HepG2 (cell line): ENCODE measurements around the gene ZBTB9. TPM values are rescaled to one million over a fixed set of nuclear protein-coding genes. Genes with fewer than 3 reads are reported as not detected.

Source experiments
- ARID3A ChIP-seq: IDR thresholded peaks from 2 replicates; pipeline ENCODE4 v1.6.1; 2012; ENCODE audit warnings: low read depth, low read length, improper control_type of control experiment
- HDAC6 ChIP-seq: fragments of 200-600 bp; sonication (generic); IDR thresholded peaks from 2 replicates; pipeline ENCODE4 v1.7.0; 2017; ENCODE audit warnings: mild to moderate bottlenecking, antibody characterized with exemption, low read length, low read depth
- JUNB ChIP-seq: sonication (generic); formaldehyde crosslinking; IDR thresholded peaks from 2 replicates; pipeline ENCODE4 v1.8.0; 2022; ENCODE audit warnings: missing genetic modification reagents, mild to moderate bottlenecking, borderline replicate concordance
- KAT8 ChIP-seq: IDR thresholded peaks from 2 replicates; pipeline ENCODE4 v1.6.1; 2016; ENCODE audit warnings: missing genetic modification reagents, missing compliant biosample characterization
- KLF16 ChIP-seq, 2 experiments: sonication (generic) in 1 of 2; formaldehyde crosslinking in 1 of 2; IDR thresholded peaks; 2 replicates each; pipeline versions ENCODE4 v1.6.1 to v1.8.0; 2016 to 2023; ENCODE audit warnings: missing genetic modification reagents in 2 of 2, missing compliant biosample characterization in 1 of 2
- NFKBIZ ChIP-seq: IDR thresholded peaks from 2 replicates; pipeline ENCODE4 v1.6.1; 2018; ENCODE audit warnings: missing genetic modification reagents, missing compliant biosample characterization
- RFX3 ChIP-seq: IDR thresholded peaks from 2 replicates; pipeline ENCODE4 v1.6.1; 2016; ENCODE audit warnings: missing biosample characterization, missing genetic modification reagents
- RNF2 ChIP-seq: fragments of 450-650 bp; conservative IDR thresholded peaks from 2 replicates; pipeline ENCODE4 v1.6.1; 2016; ENCODE audit warnings: low read depth
- ZBTB46 ChIP-seq: sonication (generic); formaldehyde crosslinking; IDR thresholded peaks from 2 replicates; pipeline ENCODE4 v1.4.0; 2020; ENCODE audit warnings: mild to moderate bottlenecking, missing genetic modification reagents, borderline replicate concordance
- ZNF431 ChIP-seq: sonication (generic); formaldehyde crosslinking; IDR thresholded peaks from 2 replicates; pipeline ENCODE4 v1.9.0; 2022; ENCODE audit warnings: missing genetic modification reagents, low read depth, mild to moderate bottlenecking, borderline replicate concordance
- ZNF564 ChIP-seq: sonication (generic); formaldehyde crosslinking; IDR thresholded peaks from 2 replicates; pipeline ENCODE4 v1.8.1; 2023; ENCODE audit warnings: mild to moderate bottlenecking, missing genetic modification reagents
- ZNF879 ChIP-seq: sonication (generic); formaldehyde crosslinking; IDR thresholded peaks from 2 replicates; pipeline ENCODE4 v1.8.1; 2023; ENCODE audit warnings: missing genetic modification reagents
- polyA plus RNA-seq, 8 experiments: library from polyadenylated mRNA; depleted of rRNA in 3 of 8; stranded (reverse) in 7 of 8; unstranded in 1 of 8; fragments of >200 nt; fragmentation: Illumina TruSeq in 4 of 8; extraction: Trizol in 4 of 8; gene quantifications; 2 replicates each; pipeline versions ENCODE4 v1.2.1 to v1.2.3, GENCODE V29; 2011 to 2016; ENCODE audit warnings: low read depth in 4 of 8, missing spikeins in 1 of 8, mixed read lengths in 1 of 8; ENCODE audit not compliant: insufficient read depth in 1 of 8
- total RNA-seq, 5 experiments: library from RNA; depleted of rRNA; stranded (reverse); fragments of >200 nt; fragmentation: Illumina TruSeq; extraction: Trizol; gene quantifications; 2 replicates each; pipeline ENCODE4 v1.2.3, GENCODE V29; 2016; ENCODE audit warnings: low read depth in 1 of 5
- TF ChIP-seq, protein P1 (sequence below): sonication (generic); formaldehyde crosslinking; IDR thresholded peaks from 2 replicates; pipeline ENCODE4 v1.5.0; 2020; ENCODE audit warnings: mild to moderate bottlenecking, missing genetic modification reagents, borderline replicate concordance
- TF ChIP-seq, protein P2 (sequence below): sonication (generic); formaldehyde crosslinking; IDR thresholded peaks from 2 replicates; pipeline ENCODE4 v1.8.1; 2022; ENCODE audit warnings: mild to moderate bottlenecking, missing genetic modification reagents

ZBTB9 gene
- total and polyA plus RNA-seq, 2 of the 13 experiments (the other 11 are each of a cell fraction or from before 2014, with no cell fraction given) = 5.3 to 9.2 TPM

DNA sequence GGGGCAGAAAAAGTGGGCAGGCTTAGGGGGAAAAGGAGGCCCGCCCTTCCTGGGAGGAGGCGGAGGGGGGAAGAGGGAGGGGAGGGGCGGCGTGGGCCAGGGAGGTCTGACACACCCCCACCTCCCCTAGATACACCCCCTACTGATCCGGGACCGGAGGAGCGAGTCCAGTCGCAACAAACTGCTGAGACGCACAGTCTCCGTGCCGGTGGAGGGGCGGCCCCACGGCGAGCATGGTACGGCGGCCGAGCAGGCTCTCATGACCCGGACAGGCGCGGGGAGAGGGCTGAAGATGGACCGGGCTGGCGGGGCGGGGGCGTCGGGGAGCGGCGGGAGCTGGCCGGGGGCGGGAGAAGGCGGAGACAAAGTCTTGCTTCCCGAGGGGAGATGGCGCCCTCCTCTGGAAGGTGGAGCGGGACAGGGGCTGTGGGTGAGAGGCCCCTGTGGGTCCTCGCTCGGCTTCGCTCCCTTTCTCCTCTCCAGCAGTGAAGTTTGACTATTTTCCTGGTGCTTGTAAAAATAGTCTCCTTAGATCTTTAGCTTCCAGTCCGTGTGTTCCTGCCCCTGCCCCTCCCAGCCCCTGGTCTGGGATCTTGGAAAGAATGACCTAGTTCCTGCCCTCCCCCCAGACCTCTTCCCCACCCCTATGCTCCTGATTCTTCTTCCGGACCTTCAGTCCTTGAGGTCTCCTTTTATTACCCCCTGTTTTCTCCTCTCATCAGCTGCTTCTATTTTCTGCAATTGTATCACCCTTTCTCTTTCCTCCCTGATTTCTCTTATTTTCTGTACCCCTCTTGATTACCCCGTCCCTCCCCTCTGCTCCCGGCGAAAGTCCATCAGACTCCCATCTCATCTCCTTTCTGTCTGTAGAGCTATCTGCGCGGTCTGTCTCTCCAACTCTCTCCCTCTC lies 28.5 kb upstream of the ZBTB9 start (continued):
- TF ChIP-seq, protein P1, sequence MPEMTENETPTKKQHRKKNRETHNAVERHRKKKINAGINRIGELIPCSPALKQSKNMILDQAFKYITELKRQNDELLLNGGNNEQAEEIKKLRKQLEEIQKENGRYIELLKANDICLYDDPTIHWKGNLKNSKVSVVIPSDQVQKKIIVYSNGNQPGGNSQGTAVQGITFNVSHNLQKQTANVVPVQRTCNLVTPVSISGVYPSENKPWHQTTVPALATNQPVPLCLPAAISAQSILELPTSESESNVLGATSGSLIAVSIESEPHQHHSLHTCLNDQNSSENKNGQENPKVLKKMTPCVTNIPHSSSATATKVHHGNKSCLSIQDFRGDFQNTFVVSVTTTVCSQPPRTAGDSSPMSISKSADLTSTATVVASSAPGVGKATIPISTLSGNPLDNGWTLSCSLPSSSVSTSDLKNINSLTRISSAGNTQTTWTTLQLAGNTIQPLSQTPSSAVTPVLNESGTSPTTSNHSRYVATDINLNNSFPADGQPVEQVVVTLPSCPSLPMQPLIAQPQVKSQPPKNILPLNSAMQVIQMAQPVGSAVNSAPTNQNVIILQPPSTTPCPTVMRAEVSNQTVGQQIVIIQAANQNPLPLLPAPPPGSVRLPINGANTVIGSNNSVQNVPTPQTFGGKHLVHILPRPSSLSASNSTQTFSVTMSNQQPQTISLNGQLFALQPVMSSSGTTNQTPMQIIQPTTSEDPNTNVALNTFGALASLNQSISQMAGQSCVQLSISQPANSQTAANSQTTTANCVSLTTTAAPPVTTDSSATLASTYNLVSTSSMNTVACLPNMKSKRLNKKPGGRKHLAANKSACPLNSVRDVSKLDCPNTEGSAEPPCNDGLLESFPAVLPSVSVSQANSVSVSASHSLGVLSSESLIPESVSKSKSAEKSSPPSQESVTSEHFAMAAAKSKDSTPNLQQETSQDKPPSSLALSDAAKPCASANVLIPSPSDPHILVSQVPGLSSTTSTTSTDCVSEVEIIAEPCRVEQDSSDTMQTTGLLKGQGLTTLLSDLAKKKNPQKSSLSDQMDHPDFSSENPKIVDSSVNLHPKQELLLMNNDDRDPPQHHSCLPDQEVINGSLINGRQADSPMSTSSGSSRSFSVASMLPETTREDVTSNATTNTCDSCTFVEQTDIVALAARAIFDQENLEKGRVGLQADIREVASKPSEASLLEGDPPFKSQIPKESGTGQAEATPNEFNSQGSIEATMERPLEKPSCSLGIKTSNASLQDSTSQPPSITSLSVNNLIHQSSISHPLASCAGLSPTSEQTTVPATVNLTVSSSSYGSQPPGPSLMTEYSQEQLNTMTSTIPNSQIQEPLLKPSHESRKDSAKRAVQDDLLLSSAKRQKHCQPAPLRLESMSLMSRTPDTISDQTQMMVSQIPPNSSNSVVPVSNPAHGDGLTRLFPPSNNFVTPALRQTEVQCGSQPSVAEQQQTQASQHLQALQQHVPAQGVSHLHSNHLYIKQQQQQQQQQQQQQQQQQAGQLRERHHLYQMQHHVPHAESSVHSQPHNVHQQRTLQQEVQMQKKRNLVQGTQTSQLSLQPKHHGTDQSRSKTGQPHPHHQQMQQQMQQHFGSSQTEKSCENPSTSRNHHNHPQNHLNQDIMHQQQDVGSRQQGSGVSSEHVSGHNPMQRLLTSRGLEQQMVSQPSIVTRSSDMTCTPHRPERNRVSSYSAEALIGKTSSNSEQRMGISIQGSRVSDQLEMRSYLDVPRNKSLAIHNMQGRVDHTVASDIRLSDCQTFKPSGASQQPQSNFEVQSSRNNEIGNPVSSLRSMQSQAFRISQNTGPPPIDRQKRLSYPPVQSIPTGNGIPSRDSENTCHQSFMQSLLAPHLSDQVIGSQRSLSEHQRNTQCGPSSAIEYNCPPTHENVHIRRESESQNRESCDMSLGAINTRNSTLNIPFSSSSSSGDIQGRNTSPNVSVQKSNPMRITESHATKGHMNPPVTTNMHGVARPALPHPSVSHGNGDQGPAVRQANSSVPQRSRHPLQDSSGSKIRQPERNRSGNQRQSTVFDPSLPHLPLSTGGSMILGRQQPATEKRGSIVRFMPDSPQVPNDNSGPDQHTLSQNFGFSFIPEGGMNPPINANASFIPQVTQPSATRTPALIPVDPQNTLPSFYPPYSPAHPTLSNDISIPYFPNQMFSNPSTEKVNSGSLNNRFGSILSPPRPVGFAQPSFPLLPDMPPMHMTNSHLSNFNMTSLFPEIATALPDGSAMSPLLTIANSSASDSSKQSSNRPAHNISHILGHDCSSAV = no peak
- no peak; the same call in 1 of the 2 replicates for TF ChIP-seq NFKBIZ (CRISPR knock-in tag)
- no peak for TF ChIP-seq RNF2
- peak; percentile 10; the same call in 1 of the 2 replicates for TF ChIP-seq RFX3 (CRISPR knock-in tag)
- no peak for TF ChIP-seq JUNB (CRISPR knock-in tag)
- 0 out of 2 replicates have a peak, but pooled peaks have one; percentile 16 for TF ChIP-seq ZNF879 (CRISPR knock-in tag)
- TF ChIP-seq ARID3A = no peak
- TF ChIP-seq ZNF431 (CRISPR knock-in tag) = no peak; the same call in 1 of the 2 replicates
- no peak for TF ChIP-seq ZNF564
- TF ChIP-seq KLF16 (CRISPR knock-in tag; IDR thresholded peaks at IDR 0.05) = peak in 1 of 2 experiments; percentile 68; a peak in 3 of 4 replicates
- peak; percentile 72 for TF ChIP-seq KAT8 (CRISPR knock-in tag)
- no peak for TF ChIP-seq HDAC6
- TF ChIP-seq ZBTB46 (CRISPR knock-in tag) = no peak
- TF ChIP-seq, protein P2, sequence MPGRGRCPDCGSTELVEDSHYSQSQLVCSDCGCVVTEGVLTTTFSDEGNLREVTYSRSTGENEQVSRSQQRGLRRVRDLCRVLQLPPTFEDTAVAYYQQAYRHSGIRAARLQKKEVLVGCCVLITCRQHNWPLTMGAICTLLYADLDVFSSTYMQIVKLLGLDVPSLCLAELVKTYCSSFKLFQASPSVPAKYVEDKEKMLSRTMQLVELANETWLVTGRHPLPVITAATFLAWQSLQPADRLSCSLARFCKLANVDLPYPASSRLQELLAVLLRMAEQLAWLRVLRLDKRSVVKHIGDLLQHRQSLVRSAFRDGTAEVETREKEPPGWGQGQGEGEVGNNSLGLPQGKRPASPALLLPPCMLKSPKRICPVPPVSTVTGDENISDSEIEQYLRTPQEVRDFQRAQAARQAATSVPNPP = no peak
